ENCODE measurements around the gene LRRC7.
A peak's percentile ranks its signal among the peaks of the same experiment; 100 is the strongest.
"Not testable (repeated sequence)": the region's sequence is repeated elsewhere in the genome, so short reads cannot be mapped to it uniquely, and the experiment has no call there.

LRRC7 gene

DNA sequence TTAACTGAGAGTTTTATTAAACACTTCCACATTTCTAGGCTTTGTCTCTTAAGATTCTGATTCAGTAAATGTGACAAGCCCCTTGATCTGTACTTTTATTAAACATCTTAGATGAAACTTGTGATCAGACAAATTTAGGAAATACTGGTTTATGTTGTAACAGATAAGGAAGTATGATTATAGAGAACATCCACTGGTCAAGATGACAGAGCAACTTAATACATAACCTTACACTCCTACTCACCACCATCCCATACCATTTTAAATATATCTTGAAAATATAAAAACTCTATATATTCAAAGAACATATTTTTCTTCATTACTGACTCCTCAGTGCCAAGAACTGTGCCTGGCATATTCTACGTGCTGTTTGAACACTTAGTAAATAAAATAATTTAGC lies 420.2 kb downstream of the LRRC7 start:
- no peak for DNase-seq

GRCh38 chr1:69991644-69992043 lies 423.9 kb downstream of the LRRC7 start:
- DNase-seq, result no peak

- DNase-seq, result no peak
Observed at GRCh38 chr1:69992594-69992993, 424.9 kb downstream of the LRRC7 start.

- no peak for DNase-seq
Observed at GRCh38 chr1:69993810-69994209, 426.1 kb downstream of the LRRC7 start.

- no peak for DNase-seq
Observed at GRCh38 chr1:69994241-69994640, 426.5 kb downstream of the LRRC7 start.

DNA sequence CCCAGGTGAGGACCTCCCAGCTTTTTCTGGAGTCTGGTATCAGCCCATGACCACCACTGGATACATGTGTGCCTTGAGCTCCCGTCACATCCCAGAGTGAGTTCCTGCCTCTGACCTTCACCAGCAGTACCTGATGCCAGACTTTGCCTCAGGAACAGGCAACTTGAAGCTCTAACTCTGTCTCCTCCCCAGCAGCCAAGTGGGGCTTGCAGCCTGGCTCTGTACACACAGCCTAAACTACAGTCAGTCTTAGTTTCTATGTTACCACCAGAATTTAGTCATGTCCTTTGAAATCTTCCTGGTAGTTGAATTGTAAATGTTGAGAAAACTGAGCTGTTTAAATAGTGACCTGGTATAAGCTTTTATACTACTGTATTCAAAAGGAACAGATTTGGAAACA lies 431.1 kb downstream of the LRRC7 start:
- no peak for DNase-seq

DNA sequence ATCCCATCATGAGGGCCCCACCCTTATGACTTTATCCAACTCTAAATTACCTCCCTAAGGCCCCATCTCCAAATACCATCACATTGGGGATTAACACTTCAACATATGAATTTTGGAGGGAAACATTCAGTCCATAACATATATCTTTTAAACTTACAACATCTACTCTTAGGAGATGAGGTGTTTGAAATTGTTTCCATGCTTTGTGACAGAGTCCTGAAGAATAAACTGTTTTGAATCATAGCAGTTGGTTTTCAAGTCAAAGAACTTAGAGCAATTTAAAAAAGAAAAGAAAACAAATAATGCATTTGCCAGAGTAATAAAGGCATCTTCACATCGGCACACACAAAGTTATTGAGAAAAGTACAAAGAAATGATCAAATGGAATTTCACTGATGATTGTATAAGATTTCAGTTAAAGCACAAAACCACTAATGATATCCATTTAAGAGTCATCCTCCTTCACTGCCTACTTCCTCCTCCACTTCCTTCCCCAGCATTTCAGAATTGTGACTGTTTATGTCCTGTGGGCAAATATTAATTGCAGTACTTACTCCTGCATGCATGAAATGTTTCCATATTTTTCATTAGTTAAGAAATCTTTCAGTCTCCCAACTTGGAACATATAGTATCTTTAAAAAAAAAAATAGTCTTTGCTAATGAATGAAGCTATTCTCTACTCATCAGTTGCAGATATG lies 435.6 kb downstream of the LRRC7 start:
- DNase-seq, result no peak

- DNase-seq, result no peak
Observed at GRCh38 chr1:70005386-70006034, 437.8 kb downstream of the LRRC7 start.

- DNase-seq, result no peak
Observed at GRCh38 chr1:70008660-70009059, 440.9 kb downstream of the LRRC7 start.

GRCh38 chr1:70017770-70018169 lies 450.0 kb downstream of the LRRC7 start:
- no peak for DNase-seq

GRCh38 chr1:70024272-70024671 lies 456.6 kb downstream of the LRRC7 start:
- no peak for DNase-seq

- DNase-seq, result no peak
Observed at GRCh38 chr1:70025052-70025451, 457.3 kb downstream of the LRRC7 start.

DNA sequence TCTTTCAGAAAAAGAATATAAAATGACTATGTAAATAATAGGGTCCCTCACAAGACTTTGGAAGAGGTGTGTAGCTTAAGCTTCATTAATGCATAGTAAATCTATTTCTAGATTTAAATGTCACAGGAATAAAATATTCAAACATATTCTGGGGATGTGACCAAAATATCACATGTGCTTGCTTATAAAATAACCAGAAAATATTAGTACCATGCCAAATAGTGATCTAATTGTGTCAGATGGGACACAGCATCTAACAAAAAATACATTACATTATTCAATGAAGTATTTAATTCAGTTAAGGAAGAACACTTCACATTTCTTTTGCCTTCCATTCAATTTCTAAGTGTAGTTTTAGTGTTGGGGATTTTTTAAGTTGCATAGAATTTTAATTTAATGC lies 458.1 kb downstream of the LRRC7 start:
- DNase-seq, result no peak

DNA sequence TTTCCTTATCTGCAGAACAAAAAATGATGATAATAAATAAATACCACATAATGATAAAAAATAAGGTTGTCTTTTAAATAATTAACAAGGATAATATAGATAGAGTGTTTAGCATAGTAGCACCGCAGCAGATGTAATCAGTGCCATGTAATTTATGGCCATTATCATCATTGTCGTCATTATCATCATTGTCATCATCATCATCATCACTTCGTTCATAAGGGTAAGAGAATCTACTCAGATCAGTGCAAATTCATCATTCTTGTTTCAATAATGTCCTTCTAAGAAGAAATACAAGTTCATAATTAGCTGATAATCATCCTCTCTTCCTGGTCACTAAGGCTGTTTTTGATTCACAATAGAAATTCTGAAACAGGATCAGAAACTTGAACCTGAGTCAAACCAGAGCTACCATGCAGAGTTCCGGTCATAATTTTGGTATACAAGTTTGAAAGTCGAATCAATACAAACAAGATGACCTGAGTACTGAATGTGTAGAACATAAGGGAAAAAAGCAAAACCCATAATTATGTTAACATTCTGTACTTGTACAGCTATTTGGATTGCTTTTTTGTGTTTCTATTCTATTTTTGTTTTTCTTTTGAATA lies 465.6 kb downstream of the LRRC7 start:
- no peak for DNase-seq

DNA sequence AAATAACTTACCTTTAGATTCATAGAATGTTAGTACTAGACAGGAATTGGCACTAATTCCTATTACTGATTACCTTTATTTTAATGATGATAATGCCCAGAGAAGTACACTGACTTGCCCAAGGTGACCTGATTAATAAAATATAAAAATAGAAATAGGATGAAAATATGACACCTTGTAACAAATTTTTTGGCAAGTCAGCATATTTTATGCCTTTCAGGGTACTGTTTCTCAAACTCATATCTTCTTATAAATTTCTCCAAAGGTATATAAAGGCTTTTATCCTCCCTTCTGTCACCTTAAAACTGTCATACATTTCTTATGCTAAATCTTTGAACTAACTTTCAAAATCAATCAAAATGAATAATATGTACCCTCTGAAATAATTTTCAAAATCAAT lies 466.2 kb downstream of the LRRC7 start:
- DNase-seq, result no peak

DNA sequence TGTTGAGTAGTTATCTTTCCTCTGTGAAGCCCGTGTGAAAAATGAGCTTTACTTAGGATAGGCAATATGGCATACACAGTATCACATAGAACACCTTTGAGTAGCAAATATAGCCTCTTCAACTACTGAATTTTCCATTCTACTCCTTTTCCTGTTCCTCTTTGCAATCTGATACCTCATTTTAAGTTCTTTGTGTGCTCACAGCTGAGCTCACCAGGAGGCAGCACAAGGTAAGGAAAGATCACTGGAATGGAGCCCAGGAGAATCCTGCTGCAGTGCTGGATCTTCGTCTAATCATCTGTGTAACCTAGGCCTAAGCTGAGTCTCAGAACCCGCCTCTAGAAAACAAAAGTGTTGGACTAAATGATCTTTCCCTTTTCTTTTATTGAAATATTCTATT lies 466.7 kb downstream of the LRRC7 start:
- peak; percentile 10 for DNase-seq

GRCh38 chr1:70038025-70038424 lies 470.3 kb downstream of the LRRC7 start:
- no peak for DNase-seq

DNA sequence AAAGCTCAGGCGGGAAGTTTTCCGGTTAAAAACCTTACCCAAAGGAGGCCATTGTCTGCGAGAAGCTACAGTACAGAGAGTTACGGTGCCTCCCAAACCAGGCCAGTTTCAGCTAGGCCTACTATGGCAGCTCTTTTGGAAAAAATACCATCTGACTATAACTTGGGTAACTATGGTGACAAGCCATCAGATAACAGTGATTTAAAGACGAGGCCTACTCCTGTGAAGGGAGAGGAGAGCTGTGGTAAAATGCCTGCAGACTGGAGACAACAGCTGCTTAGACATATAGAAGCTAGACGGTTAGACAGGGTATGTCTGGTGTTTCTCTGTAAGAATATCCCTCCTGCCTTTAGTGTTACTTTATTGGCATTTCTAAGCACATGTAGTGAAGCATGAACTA lies 471.8 kb downstream of the LRRC7 start:
- DNase-seq, result no peak

DNA sequence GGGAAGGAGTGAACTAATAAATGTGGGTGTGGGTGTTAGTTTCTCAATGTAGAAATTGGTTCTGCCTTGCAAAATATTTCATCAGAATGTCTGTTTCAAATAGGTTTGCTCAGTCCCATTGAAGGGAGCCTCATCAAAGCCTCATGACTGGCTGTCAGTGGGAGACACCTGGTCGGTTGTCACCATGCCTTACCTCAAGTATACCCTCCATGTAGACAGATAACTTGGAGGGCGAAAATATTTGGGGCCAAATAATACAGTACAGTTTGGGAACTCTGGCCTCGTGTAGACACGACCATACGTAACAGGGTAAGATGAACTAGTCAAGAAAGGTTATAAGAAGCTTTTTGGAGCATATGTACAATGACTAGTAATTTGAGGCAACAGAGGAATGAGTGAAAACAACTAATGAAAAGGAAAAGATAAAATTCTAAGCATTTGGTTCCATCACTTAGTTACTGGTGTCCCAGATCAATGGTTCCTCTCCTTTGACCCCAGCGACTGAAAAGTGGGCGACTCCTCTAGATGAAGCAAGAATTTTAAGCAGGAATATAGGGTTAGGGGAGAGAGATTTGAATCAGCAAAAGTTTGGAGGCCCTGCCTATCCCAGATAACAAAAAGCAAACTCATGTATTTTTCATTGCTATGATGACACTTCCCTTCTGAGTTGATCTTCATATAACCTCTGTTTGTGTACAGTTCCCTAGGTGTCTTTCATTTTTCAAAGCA lies 473.8 kb downstream of the LRRC7 start:
- no peak for DNase-seq

DNA sequence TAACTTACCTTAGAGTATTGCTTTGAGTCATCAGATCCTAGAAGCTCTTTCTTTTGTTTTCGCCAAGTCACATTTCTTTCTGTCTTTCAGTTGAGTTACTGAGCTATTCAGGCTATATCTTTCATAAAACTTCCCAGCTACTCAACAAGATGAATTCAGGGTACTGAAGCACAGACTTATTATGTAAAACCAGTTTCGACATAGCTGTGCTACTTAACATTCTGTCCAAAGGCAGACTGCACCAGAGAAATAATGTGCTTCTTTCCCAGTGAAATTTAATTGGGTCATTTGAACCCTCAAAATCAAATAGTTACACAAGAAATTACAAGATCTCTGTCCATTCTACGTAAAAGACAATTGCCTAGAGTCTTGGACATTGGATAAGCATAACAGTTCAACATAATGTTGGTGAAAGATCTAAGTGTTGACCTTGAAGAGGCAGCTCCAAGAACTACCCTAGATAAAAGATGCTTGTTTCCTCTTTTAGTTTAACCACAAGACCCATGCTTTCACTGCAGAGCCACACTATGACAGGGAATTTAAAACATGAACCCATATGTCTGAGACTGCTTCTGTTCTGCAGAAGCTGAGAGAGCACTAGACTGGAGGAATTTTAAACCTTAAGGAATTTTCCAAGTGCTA lies 474.5 kb downstream of the LRRC7 start:
- DNase-seq, result no peak

DNA sequence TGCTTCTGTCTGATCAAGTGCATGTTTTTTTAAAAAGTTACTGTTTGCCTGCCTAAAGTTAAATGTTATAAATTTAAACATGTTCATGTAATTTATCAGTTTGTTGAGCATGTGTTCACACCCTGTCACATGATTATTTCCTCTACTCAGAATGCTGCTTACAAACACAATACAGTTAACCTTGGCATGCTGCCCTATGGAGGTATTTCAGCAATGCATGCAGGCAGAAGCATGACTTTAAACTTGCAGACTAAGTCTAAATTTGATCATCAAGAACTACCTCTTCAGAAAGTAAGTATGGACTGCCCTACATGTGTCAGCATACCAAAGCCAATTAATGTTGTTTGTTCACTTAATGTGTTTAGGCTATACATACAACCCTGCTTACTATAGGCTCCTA lies 476.1 kb downstream of the LRRC7 start:
- peak; percentile 63 for DNase-seq

DNA sequence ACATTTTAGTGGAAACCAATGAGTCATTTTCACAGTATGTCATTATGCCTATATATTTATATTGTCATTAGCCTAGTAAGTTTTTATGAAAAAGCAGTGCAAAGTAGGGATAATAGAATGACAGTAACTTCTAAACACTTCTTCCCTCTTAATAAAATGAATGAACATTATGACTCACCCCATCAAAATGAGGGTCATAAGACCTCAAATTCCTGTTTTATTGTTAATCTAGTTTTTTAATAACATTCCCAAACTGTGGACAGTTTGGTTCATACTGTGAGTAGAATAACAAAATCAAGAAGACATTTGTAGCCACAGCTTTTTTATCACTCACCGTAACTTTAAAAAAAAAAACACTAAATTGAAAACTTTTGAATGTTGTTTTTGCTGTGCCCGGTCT lies 477.1 kb downstream of the LRRC7 start:
- peak; percentile 81 for DNase-seq

GRCh38 chr1:70045581-70045980 lies 477.9 kb downstream of the LRRC7 start:
- DNase-seq, result not testable (repeated sequence)

Measured in kidney glomerular epithelial cell (primary cell).